BJ (cell line): ENCODE measurements around the gene TBX15. TPM values are rescaled to one million over a fixed set of nuclear protein-coding genes. Genes with fewer than 3 reads are reported as not detected.

Experiments used
- CTCF ChIA-PET: fragments of 350-600 bp; formaldehyde crosslinking; extraction: SDS; loops from one replicate; lab custom pipeline; 2021; ENCODE audit warnings: antibody characterized with exemption, inconsistent platforms; lab: Yijun Ruan, JAX
- POLR2A ChIA-PET: fragments of 300-600 bp; sonication (Branson Sonifier 250); formaldehyde crosslinking; extraction: SDS; loops from one replicate; lab custom pipeline; 2021; ENCODE audit warnings: antibody characterized with exemption; lab: Charles Lee
- DNase-seq: peaks from one replicate; pipeline ENCODE4 v3.0.0-alpha.2; 2011; ENCODE audit warnings: low read depth
- H3K27me3 ChIP-seq: 2 replicates; pipeline ENCODE4 v1.6.0; 2011; ENCODE audit warnings: low read length; ENCODE audit not compliant: control insufficient read depth, insufficient read depth
- H3K36me3 ChIP-seq: 2 replicates; pipeline ENCODE4 v1.5.1; 2011; ENCODE audit warnings: low read length; ENCODE audit not compliant: control insufficient read depth, insufficient read depth
- H3K4me3 ChIP-seq: 2 replicates; pipeline ENCODE4 v1.5.1; 2011; ENCODE audit warnings: low read depth, mild to moderate bottlenecking, control low read depth, low read length
- polyA plus RNA-seq: library from polyadenylated mRNA; depleted of rRNA; stranded (reverse); fragments of >200 nt; gene quantifications from 2 replicates; pipeline ENCODE4 v1.2.3, GENCODE V29; 2011
- TF ChIP-seq, protein P1 (sequence below): IDR thresholded peaks from 2 replicates; pipeline ENCODE4 v1.5.1; 2011; ENCODE audit warnings: low read depth, mild to moderate bottlenecking, control low read depth, inconsistent platforms, low read length, moderate library complexity; ENCODE audit not compliant: insufficient read depth

Gene TBX15
- polyA plus RNA-seq, 1 experiment, result 14.8 TPM

DNA sequence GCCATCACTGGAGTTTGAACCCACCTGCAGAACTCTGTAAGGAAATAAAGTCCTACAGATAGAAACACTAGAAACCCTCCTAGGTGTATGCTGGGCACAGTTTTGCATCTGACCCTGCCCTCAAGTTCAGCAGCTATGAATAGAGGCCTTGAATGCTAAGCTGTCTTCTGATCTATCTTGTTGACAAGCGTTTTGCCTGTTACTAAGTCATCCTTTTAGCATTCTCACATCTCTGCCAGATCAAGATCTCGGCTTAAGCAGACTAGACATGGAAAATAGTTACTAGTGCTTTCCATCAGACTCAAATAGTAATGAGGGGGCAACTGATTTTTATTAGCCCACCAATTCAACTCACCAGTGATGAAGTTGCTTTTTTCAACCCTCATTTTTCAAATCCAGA is 10.5 kb downstream of the TBX15 start:
- Histone ChIP-seq H3K4me3 (no peak overlapping the region), H3K36me3 (no peaks in the 10 kb centered on the region), H3K27me3 (no peaks in the 10 kb centered on the region; the same call in 1 of the 2 replicates)
- CTCF ChIA-PET, result interaction anchor here (1.6 kb wide), 2 partner anchors 9 to 31 kb away, joined by 3 to 4 read pairs; no protein-coding TSS in a partner anchor
- POLR2A ChIA-PET, result no interaction called here
- no peak for DNase-seq
- TF ChIP-seq, protein P1, sequence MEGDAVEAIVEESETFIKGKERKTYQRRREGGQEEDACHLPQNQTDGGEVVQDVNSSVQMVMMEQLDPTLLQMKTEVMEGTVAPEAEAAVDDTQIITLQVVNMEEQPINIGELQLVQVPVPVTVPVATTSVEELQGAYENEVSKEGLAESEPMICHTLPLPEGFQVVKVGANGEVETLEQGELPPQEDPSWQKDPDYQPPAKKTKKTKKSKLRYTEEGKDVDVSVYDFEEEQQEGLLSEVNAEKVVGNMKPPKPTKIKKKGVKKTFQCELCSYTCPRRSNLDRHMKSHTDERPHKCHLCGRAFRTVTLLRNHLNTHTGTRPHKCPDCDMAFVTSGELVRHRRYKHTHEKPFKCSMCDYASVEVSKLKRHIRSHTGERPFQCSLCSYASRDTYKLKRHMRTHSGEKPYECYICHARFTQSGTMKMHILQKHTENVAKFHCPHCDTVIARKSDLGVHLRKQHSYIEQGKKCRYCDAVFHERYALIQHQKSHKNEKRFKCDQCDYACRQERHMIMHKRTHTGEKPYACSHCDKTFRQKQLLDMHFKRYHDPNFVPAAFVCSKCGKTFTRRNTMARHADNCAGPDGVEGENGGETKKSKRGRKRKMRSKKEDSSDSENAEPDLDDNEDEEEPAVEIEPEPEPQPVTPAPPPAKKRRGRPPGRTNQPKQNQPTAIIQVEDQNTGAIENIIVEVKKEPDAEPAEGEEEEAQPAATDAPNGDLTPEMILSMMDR, result no peak

DNA sequence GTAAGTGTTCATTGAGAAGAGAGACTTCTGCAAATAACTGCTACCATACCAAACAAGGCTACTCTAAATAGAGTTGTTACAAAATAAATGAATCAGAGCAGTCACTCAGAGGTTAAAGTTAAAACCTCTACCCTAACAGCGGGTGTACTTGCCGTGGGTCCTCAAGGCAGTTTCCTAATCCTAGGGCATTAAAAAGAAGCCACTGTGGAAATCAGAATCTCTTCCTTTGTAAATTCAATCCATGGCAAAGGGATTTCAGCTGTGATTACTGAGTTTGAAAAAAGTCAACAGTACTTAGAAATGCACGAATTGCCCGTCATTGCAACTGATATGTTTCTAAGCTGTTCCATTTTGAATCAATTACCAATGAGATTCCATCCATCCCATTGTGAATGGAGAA is 13.5 kb downstream of the TBX15 start:
- TF ChIP-seq, protein P1, result no peak
- no peak for DNase-seq
- no peaks in the 10 kb centered on the region for H3K36me3 ChIP-seq

DNA sequence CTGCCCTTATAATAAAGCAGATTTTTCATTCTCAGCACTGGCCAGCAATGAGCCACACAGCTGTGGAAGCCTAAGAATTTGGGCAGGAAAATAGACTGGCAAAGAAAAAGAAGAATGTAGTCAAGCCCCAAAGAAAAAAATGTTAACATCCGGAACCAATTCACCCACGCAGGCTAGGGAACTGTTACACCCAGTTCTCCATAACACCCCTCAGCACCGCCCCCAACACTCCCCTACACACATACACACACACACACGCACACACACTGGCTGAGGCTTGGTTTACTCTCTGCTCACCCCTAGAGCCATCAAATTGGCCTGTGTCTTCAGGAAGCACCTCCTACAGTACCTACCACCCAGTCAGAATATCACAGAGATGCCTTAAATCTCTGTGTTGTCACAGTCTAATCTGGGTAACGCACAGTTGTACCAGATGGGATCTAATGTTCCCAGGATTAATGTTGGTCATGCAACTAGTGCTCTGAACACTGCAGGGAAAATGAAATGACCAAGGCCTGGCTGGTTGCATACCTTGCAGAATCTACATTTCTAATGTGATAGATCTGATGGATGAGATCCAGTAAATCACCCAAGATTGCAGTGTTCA is 14.5 kb downstream of the TBX15 start:
- TF ChIP-seq, protein P1, result no peak
- H3K4me3 ChIP-seq, result no peak overlapping the region
- ChIA-PET POLR2A (no interaction called here), CTCF (no interaction called here)
- no peaks in the 10 kb centered on the region for H3K36me3 ChIP-seq
- DNase-seq, result no peak
- H3K27me3 ChIP-seq, result no peaks in the 10 kb centered on the region; the same call in 1 of the 2 replicates

More for the DNA sequence above, 13.5 kb downstream of the TBX15 start:
- H3K27me3 ChIP-seq, result no peaks in the 10 kb centered on the region; the same call in 1 of the 2 replicates
- POLR2A ChIA-PET, result no interaction called here
- H3K4me3 ChIP-seq, result no peak overlapping the region
- CTCF ChIA-PET, result no interaction called here

DNA sequence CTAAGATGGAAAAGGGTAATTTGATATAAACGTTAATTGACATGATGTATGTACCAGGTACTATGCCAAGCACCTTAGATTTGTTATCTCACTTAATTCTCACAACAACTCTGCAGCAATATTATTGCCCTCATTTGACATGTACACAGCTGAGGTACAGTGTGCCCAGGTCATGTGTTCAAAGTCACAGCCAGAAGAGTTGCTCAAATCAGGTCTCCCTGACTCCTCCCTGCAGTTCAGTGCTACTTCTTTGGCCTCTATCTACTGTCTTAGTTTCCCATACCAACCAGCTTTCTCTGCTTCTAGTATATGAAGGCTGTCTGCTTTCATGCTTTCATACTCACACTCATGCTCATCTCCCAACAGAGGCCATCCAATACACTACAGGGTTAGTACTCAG is 15.1 kb downstream of the TBX15 start:
- ChIA-PET CTCF (no interaction called here), POLR2A (no interaction called here)
- no peak overlapping the region for H3K4me3 ChIP-seq
- no peaks in the 10 kb centered on the region; the same call in 1 of the 2 replicates for H3K27me3 ChIP-seq
- TF ChIP-seq, protein P1, result no peak
- no peak for DNase-seq
- H3K36me3 ChIP-seq, result no peaks in the 10 kb centered on the region

DNA sequence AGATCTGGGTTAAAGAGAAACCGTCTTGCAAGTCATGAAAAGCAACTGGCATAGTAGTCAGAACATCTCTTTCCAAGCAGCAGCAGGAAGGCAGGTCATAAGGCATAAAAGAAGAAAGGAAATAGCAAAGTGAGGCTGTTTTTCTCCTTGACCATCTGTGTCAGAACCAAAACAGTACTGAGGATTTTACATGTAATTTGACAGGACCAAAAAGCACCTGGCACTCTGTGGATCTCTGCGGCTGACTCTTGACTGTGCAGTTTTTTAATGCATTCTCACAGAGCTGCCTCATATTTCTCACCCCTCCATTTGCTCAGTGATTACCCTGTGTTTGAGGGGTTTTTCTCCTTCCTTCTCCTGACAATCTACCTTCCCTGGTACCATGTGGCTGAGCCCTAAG is 17.7 kb downstream of the TBX15 start:
- H3K36me3 ChIP-seq, result no peaks in the 10 kb centered on the region
- POLR2A ChIA-PET, result no interaction called here
- no peak overlapping the region for H3K4me3 ChIP-seq
- no peaks in the 10 kb centered on the region; the same call in 1 of the 2 replicates for H3K27me3 ChIP-seq
- CTCF ChIA-PET, result no interaction called here
- TF ChIP-seq, protein P1, result no peak
- DNase-seq, result no peak
